ENCODE data around the gene HSPB1.
"Not testable (repeated sequence)": the region's sequence is repeated elsewhere in the genome, so short reads cannot be mapped to it uniquely, and the experiment has no call there.

HSPB1 gene

GRCh38 chr7:76302347-76303201 lies at the start of gene HSPB1:
Gene HSPB1 (plus strand): TSS chr7:76302673. CDS start chr7:76302713, 40 bp downstream.
- DNase-seq: peak; percentile 54

- no peak for DNase-seq
These were observed 47.7 kb upstream of the HSPB1 start for GRCh38 chr7:76254781-76255180.

- no peak for DNase-seq
These were observed 44.5 kb upstream of the HSPB1 start for GRCh38 chr7:76257973-76258372.

- no peak for DNase-seq
These were observed 43.1 kb upstream of the HSPB1 start for GRCh38 chr7:76259124-76260093.

- peak; percentile 32 for DNase-seq
These were observed 42.2 kb upstream of the HSPB1 start for GRCh38 chr7:76260171-76260703.

GRCh38 chr7:76261329-76261728 lies 41.1 kb upstream of the HSPB1 start:
- DNase-seq: no peak

GRCh38 chr7:76261931-76262330 lies 40.5 kb upstream of the HSPB1 start:
- DNase-seq: no peak

- no peak for DNase-seq
These were observed 39.6 kb upstream of the HSPB1 start for GRCh38 chr7:76262683-76263402.

- DNase-seq: no peak
These were observed 37.2 kb upstream of the HSPB1 start for GRCh38 chr7:76265299-76265698.

- no peak for DNase-seq
These were observed 35.2 kb upstream of the HSPB1 start for GRCh38 chr7:76267107-76267893.

GRCh38 chr7:76267894-76268183 lies 34.6 kb upstream of the HSPB1 start:
- no peak for DNase-seq

GRCh38 chr7:76268376-76268775 lies 34.1 kb upstream of the HSPB1 start:
- no peak for DNase-seq

GRCh38 chr7:76269895-76270294 lies 32.6 kb upstream of the HSPB1 start:
- DNase-seq: no peak

- DNase-seq: not testable (repeated sequence)
These were observed 31.1 kb upstream of the HSPB1 start for GRCh38 chr7:76271384-76271783.

GRCh38 chr7:76272142-76272541 lies 30.3 kb upstream of the HSPB1 start:
- no peak for DNase-seq

- no peak for DNase-seq
These were observed 29.5 kb upstream of the HSPB1 start for GRCh38 chr7:76272851-76273497.

GRCh38 chr7:76273503-76273902 lies 29.0 kb upstream of the HSPB1 start:
- no peak for DNase-seq

GRCh38 chr7:76278540-76278939 lies 23.9 kb upstream of the HSPB1 start:
- DNase-seq: no peak

- no peak for DNase-seq
These were observed 22.1 kb upstream of the HSPB1 start for GRCh38 chr7:76280408-76280807.

- DNase-seq: no peak
These were observed 21.3 kb upstream of the HSPB1 start for GRCh38 chr7:76281006-76281705.

Data from activated gamma-delta T cell treated with Interleukin-2 at 50 U/mL for 16 hours (primary cell).